NB4 (cell line): ENCODE results near the gene BPIFB2.

Experiments used
- DNase-seq: peaks from one replicate; pipeline ENCODE4 v3.0.0; 2010; ENCODE audit warnings: low read depth
- H3K4me3 ChIP-seq: one replicate; pipeline ENCODE4 v1.5.1; 2011; ENCODE audit warnings: mild to moderate bottlenecking, low read depth, low read length, moderate library complexity
- MYC ChIP-seq: IDR thresholded peaks from 2 replicates; pipeline ENCODE4 v1.6.1; 2011; ENCODE audit warnings: low read depth, low read length
- POLR2A ChIP-seq: IDR thresholded peaks from 2 replicates; pipeline ENCODE4 v1.6.1; 2011; ENCODE audit warnings: mild to moderate bottlenecking; ENCODE audit not compliant: insufficient read length; ENCODE audit errors: extremely low read depth
- TF ChIP-seq, protein P1 (sequence below): IDR thresholded peaks from one replicate; pipeline ENCODE4 v1.5.1; 2012; ENCODE audit warnings: low read depth, low read length
- TF ChIP-seq, protein P2 (sequence below): IDR thresholded peaks from 2 replicates; pipeline ENCODE4 v1.6.1; 2011; ENCODE audit warnings: low read depth, low read length

Gene BPIFB2

DNA sequence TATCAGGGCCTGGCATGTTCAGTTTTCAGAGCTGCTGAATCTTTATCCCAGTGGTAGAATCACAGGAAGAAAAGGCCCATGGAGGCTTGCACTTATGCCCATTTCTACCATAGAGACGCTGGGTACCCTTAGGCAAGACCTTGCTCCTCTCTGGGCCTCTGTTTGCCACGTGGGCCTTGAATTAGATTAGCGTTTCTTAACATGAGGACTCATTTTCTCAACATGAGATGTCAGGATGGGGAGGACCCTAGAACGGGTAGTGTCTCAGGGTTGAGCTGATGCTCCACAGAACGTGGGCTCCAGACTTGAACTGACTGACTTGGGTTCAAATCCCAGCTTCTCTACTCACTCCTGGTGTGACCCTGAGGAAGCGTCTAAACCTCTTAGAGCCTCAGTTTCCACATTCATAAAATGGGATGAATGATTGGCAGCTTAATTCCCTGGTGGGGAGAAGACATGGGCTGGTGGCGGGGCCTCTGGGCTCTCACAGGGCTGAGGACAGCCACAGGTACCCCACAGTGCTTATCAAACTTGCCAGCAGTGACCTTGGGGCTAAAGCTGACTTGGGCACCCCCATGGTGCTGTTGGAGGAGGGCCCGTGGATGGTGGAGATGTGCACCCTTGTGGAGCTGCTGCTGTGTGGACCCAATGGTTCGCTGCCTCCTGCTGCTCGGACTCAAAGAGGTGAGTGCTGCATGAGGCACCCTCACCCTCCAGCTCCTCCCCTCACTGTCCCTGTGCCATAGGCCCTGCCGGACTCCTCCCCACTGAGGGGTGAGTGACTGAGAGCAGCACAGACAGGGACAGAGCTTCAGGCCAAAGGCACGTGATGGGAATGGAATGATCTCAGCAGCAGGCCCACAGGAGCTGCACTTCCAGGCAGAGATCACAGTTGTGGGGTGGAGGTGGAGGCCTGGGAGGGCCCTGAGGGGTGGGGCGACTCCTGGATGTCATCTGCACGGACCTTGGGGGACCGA lies 31.5 kb upstream of the BPIFB2 start:
- no peak overlapping the region for H3K4me3 ChIP-seq
- TF ChIP-seq POLR2A: no peak
- no peak for TF ChIP-seq MYC
- TF ChIP-seq, protein P1, sequence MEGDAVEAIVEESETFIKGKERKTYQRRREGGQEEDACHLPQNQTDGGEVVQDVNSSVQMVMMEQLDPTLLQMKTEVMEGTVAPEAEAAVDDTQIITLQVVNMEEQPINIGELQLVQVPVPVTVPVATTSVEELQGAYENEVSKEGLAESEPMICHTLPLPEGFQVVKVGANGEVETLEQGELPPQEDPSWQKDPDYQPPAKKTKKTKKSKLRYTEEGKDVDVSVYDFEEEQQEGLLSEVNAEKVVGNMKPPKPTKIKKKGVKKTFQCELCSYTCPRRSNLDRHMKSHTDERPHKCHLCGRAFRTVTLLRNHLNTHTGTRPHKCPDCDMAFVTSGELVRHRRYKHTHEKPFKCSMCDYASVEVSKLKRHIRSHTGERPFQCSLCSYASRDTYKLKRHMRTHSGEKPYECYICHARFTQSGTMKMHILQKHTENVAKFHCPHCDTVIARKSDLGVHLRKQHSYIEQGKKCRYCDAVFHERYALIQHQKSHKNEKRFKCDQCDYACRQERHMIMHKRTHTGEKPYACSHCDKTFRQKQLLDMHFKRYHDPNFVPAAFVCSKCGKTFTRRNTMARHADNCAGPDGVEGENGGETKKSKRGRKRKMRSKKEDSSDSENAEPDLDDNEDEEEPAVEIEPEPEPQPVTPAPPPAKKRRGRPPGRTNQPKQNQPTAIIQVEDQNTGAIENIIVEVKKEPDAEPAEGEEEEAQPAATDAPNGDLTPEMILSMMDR: no peak
- TF ChIP-seq, protein P2, sequence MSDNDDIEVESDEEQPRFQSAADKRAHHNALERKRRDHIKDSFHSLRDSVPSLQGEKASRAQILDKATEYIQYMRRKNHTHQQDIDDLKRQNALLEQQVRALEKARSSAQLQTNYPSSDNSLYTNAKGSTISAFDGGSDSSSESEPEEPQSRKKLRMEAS: no peak
- DNase-seq: no peak

DNA sequence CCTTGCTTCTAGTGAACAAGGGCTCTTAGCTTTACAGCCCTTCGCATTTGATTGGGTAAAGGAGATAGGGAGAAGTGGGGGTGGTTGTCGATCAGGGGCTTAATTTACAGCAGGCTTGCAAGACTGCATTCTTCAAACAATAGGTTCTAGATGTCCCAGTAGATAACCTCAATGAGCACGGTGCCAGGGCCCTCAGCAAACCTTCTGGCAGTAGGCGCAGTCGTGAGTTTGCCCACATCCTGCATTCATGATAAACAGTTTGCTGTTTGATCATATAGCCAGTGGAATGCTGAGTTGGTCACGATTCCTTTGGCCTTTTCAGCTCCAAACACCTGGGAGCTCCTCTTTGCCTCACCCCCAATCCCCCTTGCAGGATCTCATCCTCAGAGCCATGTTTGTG lies 30.8 kb upstream of the BPIFB2 start:
- DNase-seq: no peak
- TF ChIP-seq, protein P2: no peak
- TF ChIP-seq POLR2A (no peak), MYC (no peak)
- TF ChIP-seq, protein P1: no peak
- H3K4me3 ChIP-seq: no peak overlapping the region

DNA sequence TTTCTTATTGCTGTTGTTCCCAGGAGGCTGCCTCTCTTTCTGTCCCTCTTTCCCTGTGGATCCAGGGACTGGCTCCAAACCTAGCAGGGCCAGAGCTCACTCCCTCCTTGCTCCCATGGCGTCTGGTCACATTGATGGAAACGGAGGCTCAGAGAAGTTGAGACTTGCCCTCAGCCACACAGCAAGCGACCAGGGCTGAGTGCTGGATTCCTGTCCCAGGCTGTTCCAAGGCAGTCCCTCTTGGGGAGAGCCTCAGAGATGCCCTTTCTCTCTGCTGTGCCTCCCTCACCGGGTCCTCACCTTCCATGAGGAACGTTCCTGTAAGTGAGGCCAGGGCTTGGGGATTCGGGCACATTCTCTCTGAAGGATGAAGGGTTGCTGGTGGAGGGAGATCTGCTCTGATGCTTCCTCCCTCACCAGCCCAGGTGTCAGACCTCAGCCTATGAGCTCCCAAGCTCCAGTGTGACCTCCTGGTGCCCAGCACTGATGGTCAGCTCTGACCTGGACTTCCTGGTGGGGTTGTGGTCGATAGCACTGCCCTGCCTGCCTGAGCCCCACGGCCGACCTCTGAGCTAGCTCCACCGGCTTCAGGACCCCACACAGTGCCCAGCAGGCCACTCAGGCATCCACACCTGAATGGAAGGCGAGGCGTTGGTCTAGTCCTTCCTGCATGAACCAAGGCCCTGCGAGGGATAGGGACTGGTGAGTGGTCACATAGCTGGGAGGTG lies 30.1 kb upstream of the BPIFB2 start:
- no peak for DNase-seq
- TF ChIP-seq MYC (no peak), POLR2A (no peak)
- TF ChIP-seq, protein P2: no peak
- TF ChIP-seq, protein P1: no peak
- no peak overlapping the region for H3K4me3 ChIP-seq

- TF ChIP-seq, protein P2: no peak
- TF ChIP-seq MYC: no peak
- TF ChIP-seq, protein P1: no peak
- no peak for TF ChIP-seq POLR2A
These were observed 29.5 kb upstream of the BPIFB2 start for GRCh38 chr20:32978009-32978335.

GRCh38 chr20:32979201-32979998 lies 28.1 kb upstream of the BPIFB2 start:
- TF ChIP-seq MYC (no peak), POLR2A (no peak)
- TF ChIP-seq, protein P2: no peak
- TF ChIP-seq, protein P1: no peak
- H3K4me3 ChIP-seq: no peak overlapping the region
- no peak for DNase-seq

More at GRCh38 chr20:32978009-32978335, 29.5 kb upstream of the BPIFB2 start:
- DNase-seq: no peak
- no peak overlapping the region for H3K4me3 ChIP-seq
